A549 (cell line): ENCODE measurements around the gene ZNF407.

Experiments
- CTCF ChIP-seq: fragments of >200 bp; sonication (Bioruptor Twin); formaldehyde crosslinking; IDR thresholded peaks from 3 replicates; pipeline ENCODE4 v1.5.1; 2016
- JUN ChIP-seq, 2 experiments: fragments of >200 bp; sonication (Bioruptor Twin); formaldehyde crosslinking; IDR thresholded peaks; 2 replicates in 1 of 2; 3 replicates in 1 of 2; pipeline ENCODE4 v1.6.1; 2016 to 2017
- POLR2A ChIP-seq: IDR thresholded peaks from 2 replicates; pipeline ENCODE4 v1.6.1; 2012; ENCODE audit warnings: mild to moderate bottlenecking, low read length
- RAD21 ChIP-seq, 2 experiments: fragments of >200 bp in 1 of 2; sonication (Bioruptor Twin) in 1 of 2; formaldehyde crosslinking in 1 of 2; IDR thresholded peaks in 1 of 2; conservative IDR thresholded peaks in 1 of 2; 2 replicates in 1 of 2; 3 replicates in 1 of 2; pipeline ENCODE4 v1.6.1; 2012 to 2018; ENCODE audit warnings: inconsistent platforms in 1 of 2
- REST ChIP-seq: fragments of 200-600 bp; sonication (generic); IDR thresholded peaks from 2 replicates; pipeline ENCODE4 v1.6.1; 2016; ENCODE audit warnings: antibody characterized with exemption, mild to moderate bottlenecking, moderate library complexity
- RFX5 ChIP-seq: fragments of 450-650 bp; IDR thresholded peaks from 2 replicates; pipeline ENCODE4 v1.7.1; 2014; ENCODE audit warnings: antibody characterized with exemption, mild to moderate bottlenecking, moderate library complexity
- SMC3 ChIP-seq: fragments of >200 bp; sonication (Bioruptor Twin); formaldehyde crosslinking; IDR thresholded peaks from 3 replicates; pipeline ENCODE4 v1.6.1; 2018; ENCODE audit warnings: inconsistent platforms

- TF ChIP-seq SMC3 (no peak), POLR2A (no peak), CTCF (no peak), JUN (IDR thresholded peaks at IDR 0.05) (no peak), REST (no peak), RAD21 (conservative IDR thresholded peaks at IDR 0.05 in 1 of 2, IDR thresholded peaks at IDR 0.05 in 1 of 2) (no peak), RFX5 (no peak)
Observed at GRCh38 chr18:75114231-75114764, 516.6 kb downstream of the ZNF407 start.
